Left forelimb (tissue), 1 donor: Measurements from ENCODE around the gene ZNF280C.
"Not testable (repeated sequence)": the region's sequence is repeated elsewhere in the genome, so short reads cannot be mapped to it uniquely, and the experiment has no call there.

Source experiments
- DNase-seq: peaks from one replicate; pipeline ENCODE4 v3.0.0-alpha.2; 2018; ENCODE audit warnings: low spot score

ZNF280C gene

GRCh38 chrX:130268449-130269170 is at the start of gene ZNF280C:
Gene ZNF280C (minus strand): TSS chrX:130268899. CDS start chrX:130260449, 8,450 bp downstream.
- peak; percentile 90 for DNase-seq

GRCh38 chrX:130304587-130305368 is 36.1 kb upstream of the ZNF280C start:
- no peak for DNase-seq

GRCh38 chrX:130301977-130302376 is 33.3 kb upstream of the ZNF280C start:
- DNase-seq = no peak

GRCh38 chrX:130301405-130301804 is 32.7 kb upstream of the ZNF280C start:
- DNase-seq = no peak

- DNase-seq = no peak
These were observed 31.2 kb upstream of the ZNF280C start for GRCh38 chrX:130300010-130300282.

GRCh38 chrX:130299279-130300009 is 30.7 kb upstream of the ZNF280C start:
- DNase-seq = no peak

GRCh38 chrX:130296743-130297142 is 28.0 kb upstream of the ZNF280C start:
- DNase-seq = no peak

GRCh38 chrX:130296297-130296678 is 27.6 kb upstream of the ZNF280C start:
- no peak for DNase-seq

GRCh38 chrX:130295519-130296296 is 27.0 kb upstream of the ZNF280C start:
- no peak for DNase-seq

- DNase-seq = no peak
These were observed 18.5 kb upstream of the ZNF280C start for GRCh38 chrX:130287071-130287770.

- no peak for DNase-seq
These were observed 17.0 kb upstream of the ZNF280C start for GRCh38 chrX:130285710-130286109.

GRCh38 chrX:130285069-130285620 is 16.4 kb upstream of the ZNF280C start:
- DNase-seq = no peak

GRCh38 chrX:130282151-130282550 is 13.5 kb upstream of the ZNF280C start:
- DNase-seq = no peak

GRCh38 chrX:130280901-130281300 is 12.2 kb upstream of the ZNF280C start:
- no peak for DNase-seq

GRCh38 chrX:130272253-130272652 is 3.6 kb upstream of the ZNF280C start:
- not testable (repeated sequence) for DNase-seq

- DNase-seq = not testable (repeated sequence)
These were observed 692 bp upstream of the ZNF280C start for GRCh38 chrX:130269391-130269790.

GRCh38 chrX:130267956-130268448 is 697 bp downstream of the ZNF280C start:
- DNase-seq = no peak

- DNase-seq = no peak
These were observed 4.1 kb downstream of the ZNF280C start for GRCh38 chrX:130264573-130264972.

GRCh38 chrX:130263016-130263415 is 5.7 kb downstream of the ZNF280C start:
- no peak for DNase-seq

- no peak for DNase-seq
These were observed 6.5 kb downstream of the ZNF280C start for GRCh38 chrX:130262231-130262630.

GRCh38 chrX:130261296-130261893 is 7.3 kb downstream of the ZNF280C start:
- no peak for DNase-seq
